ENCODE results near the gene C16orf90.
"Not testable (repeated sequence)": the region's sequence is repeated elsewhere in the genome, so short reads cannot be mapped to it uniquely, and the experiment has no call there.

The C16orf90 gene

DNA sequence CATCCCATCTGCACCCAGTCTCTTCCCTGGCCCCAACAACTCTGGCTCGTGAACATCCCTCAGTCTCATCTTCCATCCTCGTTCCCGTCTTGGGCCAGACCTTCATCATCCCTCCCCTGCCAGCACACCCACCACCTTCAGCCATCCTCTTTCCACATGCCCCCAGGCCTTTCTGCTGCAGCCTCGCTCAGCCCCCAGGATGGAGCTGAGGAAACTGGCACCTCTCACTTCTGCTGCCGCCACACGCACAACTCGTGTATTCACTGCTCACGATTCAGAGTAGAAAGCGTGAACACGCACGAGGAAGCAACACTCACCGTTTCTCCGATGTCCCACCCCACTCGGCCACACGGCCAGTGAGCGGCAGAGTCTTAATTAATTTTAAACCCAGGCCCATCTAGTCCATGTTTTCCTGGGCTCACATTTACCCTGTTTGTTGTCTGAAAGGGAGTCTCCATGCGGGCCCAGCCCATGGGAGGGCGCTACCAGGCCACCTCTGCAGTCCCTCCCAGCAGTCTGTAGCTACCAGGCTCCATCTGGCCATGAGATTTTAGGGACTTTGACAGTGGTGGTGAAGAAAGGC is 12.5 kb downstream of the C16orf90 start:
- no peak for DNase-seq

DNA sequence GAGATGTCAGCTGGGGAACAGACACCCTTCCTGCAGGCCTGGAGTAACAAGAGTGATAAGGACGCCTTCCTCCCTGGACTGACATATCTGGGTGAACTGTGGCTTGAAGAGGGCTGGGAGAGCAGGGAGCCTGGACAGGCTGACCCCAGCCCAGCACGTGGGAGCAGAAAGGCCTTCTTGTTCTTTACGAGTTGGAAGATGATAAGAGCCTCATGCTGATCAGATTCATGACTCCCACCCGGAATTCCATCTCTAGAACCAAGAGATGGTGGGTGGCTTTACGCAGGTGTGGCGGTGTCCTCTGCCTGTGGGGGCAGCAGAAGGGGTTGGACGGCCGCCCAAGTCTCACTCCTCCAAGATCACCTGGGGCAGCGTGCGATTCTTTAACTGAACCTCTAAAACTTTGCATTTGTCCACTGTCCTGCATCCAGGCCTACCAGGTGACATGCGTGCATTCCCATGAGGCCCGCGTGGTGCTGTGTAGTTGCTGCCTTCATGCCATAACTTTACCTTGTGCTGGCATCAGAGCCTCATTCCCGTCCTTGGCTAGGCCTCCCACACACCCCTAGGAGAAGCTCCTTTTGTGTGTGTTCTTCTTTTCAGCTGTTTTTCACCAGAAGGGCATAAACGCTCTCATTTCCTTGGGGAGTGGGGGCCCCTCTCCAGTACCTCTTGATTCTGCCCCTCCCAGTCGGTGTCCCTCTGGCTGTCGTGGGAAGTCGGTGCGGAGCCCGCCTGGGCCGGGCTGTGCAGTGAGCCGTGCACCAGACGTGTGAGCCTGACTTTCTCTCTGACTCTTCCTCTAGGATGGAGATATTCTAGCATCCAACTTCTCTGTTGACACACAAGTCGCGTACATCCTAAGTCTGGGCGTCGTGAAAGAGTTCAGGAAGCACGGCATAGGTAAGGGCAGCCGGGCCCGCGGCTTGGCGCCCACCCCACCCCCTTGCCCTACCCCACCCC is 13.3 kb downstream of the C16orf90 start:
- no peak for DNase-seq

DNA sequence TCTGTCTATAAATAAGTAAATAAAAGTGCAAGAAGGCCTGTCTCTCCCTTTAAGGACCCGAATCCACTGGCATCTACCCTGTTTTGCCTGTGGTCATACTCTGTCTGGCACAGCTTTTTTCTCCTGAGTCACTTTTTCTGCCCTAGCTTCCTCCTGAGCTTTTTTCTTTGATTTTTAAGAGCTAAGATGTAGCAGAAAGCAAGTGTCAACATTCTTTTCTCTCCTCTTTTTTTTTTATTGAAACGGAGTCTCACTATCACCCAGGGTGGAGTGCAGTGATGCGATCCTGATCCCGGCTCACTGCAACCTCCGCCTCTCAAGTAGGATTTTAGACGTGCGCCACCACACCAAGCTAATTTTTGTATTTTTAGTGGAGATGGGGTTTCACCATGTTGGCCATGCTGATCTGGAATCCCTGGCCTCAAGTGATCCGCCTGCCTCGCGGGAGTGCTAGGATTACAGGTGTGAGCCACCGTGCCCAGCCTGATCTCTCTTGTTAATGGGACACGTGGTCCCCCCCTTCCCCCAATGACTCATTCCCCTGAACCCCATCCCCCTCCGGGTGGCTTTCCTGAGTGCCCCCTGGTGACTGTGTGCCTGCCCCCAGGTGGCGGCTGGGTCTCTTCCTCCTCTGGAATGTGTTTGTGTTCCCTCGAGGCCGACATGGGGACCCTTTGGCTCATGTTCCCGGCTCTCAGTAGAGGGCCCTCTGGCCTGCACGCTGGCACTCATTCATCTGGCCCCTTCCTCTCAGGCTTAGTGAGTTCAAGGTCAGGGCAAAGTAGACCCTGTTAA is 14.2 kb downstream of the C16orf90 start:
- no peak for DNase-seq

DNA sequence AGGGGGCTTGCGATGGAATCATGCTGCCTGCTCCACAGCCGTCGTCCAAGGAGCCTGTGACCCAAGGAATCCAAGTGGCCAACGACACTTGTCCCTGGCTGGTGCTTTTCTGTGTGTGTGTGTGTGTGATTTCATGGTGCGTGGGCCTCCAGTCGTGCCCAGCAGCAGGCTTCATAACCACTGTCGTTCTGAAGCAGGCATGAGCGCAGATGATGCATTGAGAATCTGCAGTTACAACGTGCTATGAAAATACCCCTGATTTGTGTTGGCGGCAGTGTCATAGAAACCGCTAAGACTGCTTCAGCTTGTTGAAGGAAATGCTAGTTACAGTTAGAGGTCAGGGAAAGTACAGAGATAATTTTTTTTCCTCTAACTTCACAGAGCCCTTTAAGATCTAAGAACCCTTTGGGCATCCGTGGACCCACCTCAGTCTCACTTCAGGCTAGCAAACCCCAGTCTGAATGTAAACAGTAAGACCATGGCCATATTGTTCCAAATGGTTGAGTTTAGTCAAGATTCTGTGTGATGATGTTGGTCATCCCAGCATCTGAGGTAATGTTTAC is 15.6 kb downstream of the C16orf90 start:
- DNase-seq: no peak

DNA sequence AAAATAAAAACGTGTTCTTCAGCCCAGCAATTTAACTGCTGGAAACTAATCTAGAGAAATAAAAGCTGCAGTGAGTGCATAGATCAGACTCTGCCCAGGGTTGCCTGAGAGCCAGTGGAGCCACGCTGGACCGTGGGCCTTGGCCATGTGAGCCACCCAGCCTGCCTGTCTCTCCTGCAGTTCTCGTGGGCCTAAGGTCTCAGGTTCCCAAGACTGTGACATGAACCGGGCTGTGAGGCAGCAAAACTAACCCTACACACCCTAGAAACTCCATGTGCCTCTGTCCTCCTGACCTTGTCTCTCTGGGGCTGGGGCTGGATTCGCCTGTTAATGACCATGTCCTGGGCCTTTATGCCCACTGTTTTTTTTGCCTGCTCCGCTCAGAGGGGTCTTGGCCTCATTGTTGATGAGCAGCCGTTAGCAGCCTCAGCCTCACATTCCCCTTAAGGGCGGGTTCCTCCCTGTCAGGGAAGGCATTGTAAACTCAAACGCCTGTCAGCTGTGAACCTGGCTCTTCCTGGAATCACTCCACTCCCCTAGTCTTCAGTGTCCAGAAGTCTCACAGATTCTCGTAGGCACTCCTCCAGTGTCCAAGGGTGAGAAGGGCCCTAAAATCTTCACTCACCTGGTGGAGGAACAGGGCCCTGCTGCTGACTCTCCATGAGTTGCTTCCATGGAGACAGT is 16.9 kb downstream of the C16orf90 start:
- DNase-seq: no peak

DNA sequence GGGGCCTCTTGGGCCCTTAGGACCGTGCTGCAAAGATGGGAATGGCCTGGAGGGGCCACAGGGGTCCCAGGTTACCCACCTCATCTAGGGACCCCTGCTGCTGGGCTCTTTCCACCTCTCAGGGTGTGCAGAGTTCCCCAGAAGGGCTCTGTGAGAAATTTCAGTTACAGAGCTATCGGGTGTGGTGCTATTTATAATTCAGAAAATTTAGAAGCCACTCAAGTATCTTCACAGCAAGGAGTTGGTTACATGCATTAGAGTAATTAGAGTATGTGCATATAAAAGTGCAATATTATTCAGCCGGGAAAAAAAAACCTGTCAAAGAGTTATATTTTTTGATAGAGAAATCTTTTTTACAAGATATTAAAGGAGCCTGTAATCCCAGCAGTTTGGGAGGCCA is 18.9 kb downstream of the C16orf90 start:
- DNase-seq: no peak

DNA sequence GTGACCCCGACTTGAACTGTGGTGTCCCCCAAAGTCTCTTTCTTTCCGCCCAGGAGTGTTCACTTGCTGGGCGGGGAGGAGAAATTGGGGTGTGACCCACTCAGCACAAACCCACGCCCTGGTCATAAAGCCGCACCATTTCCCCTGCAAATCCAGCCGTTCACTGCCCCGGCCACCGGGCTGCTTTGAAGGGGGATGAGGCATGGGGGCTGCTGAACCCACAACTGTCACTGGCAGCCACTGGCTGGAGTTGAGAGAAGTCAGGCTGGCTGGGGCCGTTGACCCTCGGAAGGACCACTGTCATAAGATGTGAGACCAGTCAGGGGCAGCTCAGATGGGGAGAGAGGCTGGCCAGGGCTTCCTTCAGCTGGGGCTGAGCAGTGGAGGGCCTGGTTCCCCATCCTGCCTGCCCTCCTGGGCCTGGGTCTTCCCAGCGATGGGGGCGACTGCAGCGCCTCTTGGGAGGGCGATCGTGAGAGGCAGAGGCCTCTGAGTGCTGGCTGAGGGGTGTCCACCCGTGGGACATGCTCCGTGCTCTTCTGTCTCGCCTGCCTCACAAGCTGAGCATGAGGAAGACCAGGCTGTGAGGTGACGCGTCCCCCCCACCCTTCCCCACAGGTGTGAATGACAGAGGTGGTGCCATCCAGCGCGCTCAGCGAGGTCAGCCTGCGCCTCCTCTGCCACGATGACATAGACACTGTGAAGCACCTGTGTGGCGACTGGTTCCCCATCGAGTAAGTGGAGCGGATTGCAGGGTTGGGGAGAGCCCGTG is 19.5 kb downstream of the C16orf90 start:
- DNase-seq: no peak

DNA sequence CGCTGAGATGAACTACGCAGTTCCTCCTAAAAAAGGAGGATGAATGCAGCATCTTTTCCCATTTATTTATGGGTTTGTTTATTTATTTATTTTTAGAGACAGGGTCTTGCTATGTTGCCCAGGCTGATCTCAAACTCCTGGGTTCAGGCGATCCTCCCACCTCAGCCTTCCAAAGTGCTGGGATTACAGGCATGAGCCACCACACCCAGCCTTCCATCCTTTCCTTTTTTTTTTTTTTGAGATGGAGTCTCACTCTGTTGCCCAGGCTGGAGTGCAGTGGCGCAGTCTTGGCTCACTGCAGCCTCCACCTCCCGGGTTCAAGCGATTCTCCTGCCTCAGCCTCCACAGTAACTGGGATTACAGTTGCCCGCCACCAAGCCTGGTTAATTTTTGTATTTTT is 20.4 kb downstream of the C16orf90 start:
- not testable (repeated sequence) for DNase-seq

DNA sequence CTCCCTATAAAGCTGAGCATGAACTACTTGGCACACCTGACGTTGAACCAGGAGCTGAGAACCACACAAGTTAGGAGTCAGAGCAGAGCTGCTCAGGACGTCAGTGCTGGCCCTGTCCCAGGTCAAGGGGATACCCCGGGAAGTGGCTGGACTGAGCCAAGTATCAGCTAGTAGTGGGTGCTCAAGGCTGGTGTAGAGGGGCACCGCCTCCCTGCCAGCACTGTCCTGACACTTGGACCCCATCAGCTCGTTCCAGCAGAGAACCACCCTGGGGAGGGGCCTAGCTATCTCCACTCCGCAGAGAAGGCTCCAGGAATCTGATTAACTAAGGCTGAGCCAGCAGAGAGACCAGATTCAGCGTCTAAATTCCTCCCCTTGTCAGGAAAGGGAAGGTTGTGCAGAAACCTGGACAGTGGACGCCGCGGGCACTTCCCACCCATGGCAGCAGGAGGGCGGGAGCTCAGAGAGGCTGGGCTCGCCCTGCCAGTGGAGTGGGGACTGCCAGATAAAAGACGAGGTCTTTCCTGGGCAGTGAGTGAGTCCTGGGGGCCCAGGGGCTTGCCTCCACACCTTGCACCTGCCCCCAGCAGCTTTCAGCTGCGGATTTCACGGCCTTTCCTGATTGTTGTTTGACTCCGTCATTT is 21.0 kb downstream of the C16orf90 start:
- no peak for DNase-seq

DNA sequence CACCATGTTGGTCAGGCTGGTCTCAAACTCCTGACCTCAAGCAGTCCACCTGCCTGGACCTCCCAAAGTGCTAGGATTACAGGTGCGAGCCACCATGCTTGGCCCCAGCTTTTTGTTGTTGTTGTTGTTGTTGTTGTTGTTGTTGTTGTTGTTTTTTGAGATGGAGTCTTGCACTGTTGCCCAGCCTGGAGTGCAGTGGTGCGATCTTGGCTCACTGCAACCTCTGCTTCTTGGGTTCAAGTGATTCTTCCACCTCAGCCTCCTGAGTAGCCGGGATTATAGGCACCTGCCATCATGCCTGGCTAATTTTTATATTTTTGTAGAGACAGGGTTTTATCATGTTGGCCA is 21.7 kb downstream of the C16orf90 start:
- not testable (repeated sequence) for DNase-seq

DNA sequence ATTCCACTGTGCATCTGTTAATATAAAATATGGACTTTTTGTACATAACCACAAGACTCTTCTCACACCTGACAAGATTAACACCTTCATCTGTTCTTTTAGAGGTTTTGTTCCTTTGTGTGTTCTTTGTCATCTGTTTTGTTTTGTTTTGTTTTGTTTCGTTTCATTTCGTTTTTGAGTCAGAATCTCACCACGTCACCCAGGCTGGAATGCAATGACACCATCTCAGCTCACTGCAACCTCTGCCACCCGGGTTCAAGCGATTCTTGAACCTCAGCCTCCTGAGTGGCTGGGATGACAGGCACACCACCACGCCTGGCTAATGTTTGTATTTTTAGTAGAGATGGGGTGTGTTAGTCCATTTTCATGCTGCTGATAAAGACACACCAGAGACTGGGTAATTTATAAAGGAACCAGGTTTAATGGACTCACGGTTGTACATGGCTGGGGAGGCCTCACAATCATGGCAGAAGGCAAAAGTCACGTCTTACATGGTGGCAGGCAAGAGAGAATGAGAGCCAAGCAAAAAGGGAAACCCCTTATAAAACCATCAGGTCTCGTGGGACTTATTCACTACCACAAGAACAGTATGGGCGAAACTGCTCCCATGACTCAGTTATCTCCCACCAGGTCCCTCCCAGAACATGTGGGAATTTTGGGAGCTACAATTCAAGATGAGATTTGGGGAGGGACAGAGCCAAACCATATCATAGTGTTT is 22.3 kb downstream of the C16orf90 start:
- no peak for DNase-seq

DNA sequence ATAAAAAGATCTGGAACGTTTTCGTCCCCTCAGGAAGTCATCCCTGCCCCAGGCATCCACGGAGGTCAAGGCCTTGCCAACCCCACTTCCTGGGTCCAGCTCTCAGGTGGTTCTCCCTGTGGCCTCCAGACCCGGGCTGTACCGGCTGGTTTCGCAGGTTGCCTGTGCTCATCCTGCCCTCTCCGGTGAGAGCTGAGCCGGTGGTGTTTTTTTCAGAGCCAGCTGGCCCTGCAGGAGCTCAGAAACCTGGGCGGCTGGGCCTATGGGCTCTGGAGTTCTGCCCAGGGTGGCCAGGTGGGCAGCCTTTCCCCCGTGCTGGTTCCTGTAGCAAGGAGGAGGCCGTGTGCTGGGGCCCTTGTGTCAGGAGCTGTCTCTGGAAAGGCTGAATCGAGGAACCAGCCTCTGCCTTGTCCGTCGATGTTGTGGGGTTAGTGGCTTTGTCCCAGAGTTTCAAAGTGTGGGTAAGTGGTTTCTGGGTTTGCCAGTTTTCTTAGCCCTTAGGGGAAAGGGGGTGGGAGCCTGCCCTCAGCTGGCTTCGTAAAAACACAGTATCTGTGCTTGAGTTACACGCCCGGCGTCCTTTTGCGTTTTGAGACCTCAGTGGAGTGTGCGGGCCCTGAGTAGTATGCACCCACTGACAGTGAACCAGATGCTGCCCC is 23.6 kb downstream of the C16orf90 start:
- no peak for DNase-seq

DNA sequence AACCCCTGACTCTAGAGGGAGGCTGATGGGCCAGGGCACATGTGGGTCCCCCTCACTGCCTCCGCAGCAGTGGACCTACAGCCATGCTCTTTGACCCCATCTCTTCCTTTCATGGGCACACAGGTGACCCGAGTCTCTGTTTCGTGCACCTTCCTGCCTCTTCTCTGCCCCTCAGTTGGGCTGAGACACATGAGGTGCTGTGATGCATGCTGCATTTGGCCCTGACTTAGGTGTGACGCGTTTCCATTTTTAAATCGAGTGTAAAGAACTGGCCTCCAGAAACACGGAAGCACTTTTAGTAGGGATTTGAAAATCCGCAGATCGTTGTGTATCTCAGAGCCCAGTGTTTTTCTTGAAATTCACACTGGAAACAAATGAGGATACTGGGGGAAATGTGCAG is 24.6 kb downstream of the C16orf90 start:
- DNase-seq: no peak

DNA sequence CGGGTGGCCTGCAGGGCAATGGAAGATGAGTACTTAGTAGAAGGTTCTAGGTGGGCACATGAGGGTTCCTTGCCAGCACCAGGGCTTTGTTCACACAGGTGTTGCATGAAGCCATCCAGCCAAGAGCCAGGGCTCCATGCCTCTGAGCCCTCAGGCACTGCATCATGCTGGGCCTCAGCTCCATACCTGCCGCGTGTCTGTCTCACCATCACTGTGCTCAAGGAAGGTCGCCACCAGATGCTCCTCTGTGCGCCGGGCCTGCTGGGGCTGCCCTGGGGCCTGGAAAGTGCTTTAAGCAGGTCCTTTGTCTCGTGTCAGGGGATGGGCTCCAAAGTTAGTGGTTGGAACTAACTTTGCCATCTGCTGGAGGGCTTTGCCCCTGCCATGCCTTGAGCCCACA is 25.6 kb downstream of the C16orf90 start:
- DNase-seq: no peak

DNA sequence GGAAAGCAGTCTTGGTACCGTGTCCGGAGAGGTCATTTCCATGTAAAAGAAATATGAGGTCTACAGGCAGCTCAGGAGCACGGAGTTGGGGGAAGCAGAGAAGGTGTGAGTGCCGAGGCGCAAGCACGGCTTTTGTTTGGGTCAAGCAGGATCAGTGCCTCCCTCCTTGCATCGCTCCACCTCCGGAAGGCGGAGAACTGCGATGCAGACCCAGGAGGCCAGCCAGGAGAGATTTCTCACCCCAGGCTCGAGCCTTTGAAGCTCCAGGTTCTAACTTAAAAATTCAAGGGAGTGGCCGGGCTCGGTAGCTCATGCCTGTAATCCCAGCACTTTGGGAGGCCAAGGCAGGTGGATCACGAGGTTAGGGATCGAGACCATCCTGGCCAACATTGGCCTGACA is 26.8 kb downstream of the C16orf90 start:
- no peak for DNase-seq

DNA sequence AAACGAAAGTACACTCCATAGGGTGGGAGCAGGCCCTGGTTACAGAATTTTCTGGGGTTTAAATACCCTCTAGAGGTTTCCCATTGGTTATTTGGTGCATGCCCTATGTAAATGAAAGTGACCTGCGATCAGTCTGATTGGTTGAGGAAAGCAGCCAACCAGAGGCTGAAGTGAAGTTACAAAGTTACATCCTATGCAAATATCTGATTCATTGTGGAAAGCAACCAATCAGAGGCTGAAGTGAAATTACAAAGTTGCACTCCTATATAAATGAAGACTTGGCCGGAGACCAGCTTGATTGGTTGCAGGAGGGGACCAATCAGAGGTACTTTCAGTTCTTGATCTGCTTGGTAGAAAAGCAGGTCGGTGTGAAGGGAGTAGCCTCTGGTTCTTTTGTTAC is 27.4 kb downstream of the C16orf90 start:
- peak; percentile 7 for DNase-seq

DNA sequence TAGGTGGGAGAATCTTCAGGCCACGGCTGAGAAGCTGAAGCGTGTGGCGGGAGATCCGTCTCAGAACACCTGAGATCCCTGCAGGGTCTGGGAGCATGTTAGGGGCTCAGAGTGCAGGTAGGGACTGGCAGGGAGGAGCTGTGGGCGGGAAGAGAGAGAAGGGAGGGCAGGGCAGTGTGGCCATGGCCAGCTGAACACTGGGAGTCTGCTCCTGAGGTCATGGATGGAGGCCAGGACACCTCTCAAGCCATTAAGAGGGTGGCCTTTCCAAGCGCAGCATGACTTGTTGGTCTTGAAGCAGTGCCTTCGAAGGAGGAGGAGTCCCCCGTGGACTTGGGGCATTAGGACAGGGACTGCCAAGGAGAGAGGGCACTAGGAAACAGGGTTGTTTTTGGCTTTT is 28.1 kb downstream of the C16orf90 start:
- DNase-seq: no peak

DNA sequence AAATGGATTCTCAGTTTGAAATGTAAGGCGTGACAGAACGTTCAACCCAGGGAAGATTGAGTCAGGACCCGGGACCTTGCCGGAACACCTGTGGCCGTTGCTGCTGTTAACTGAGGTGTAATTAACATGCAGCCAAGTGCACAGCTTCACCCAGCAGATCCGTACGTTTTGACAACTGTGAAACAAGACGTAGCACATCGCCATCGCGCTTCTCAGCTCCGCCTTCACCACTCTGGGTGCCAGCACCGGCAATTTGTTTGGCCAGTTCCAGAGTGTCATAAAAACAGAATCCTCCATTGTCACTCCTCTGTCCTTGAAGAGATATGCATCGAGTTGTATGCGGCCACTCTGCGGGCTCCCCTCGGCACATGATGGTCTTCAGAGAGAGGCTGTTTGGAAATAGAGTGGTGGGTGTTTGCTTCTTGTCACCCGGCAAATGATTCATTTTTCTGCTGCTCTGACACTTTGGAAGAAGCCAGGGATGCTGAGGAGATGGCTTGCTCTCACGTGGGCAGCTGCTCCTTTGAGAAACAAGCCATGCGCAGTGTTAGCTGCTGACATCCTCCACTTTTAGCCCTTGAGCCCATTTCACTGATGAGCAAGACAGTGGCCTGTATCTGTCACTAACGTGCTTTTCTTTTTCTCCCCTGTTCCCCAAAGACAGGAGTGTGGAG is 29.2 kb downstream of the C16orf90 start:
- DNase-seq: no peak

DNA sequence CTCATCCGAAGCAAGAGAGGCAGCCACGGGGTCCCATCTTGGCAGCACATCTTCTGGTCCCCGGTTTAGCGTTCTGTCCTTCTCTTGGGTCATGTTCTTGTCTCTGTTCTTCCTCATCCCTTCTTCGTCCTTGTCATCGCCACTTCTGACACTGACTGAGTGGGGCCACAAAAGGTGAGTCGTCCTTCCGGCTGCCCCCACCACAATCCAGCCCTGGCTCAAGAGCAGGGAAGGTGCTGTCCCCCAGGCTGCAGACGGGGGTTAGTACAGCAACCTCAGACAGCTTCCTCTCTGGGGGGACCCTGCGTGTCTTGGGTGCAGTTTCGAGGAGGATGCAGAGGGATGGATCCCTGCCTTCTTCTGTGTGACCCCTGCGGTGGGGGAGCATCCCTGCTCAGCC is 30.0 kb downstream of the C16orf90 start:
- DNase-seq: no peak

DNA sequence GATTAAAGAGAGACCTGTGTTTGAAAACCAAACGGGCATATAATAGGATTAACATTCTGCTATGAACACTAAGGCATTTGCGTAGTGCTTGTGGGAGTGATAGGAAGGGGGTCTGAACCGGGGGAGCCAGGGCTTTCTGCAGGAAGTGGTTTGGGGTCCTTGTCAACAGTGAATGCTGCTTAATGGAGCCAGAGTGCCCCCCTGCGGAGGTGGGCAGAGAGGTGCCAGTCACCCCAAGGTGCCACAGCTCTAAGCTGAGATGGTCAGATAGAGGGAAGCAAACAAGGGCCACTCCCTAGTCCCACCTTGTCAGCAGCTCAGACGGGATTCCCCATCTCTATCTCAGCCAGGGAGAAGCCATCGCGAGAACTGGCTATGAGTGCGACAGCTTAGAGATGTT is 34.1 kb downstream of the C16orf90 start:
- peak; percentile 54 for DNase-seq

Data from CD4-positive, alpha-beta T cell treated with Interleukin-10 for 1 hour (primary cell).